Measurements from ENCODE around the gene ACBD7. TPM values are rescaled to one million over a fixed set of nuclear protein-coding genes. Genes with fewer than 3 reads are reported as not detected.

The ACBD7 gene
- total and polyA plus RNA-seq, 9 of the 15 experiments (the other 6 are each of a cell fraction or from before 2014, with no cell fraction given): 0.21 to 3.2 (median 0.84) TPM

- POLR2A ChIA-PET: interaction anchor here (2.0 kb wide), 1 partner anchor 15 kb away, joined by 4 read pairs; no protein-coding TSS in a partner anchor
These were observed 27.6 kb upstream of the ACBD7 start for GRCh38 chr10:15116225-15116624.

More at GRCh38 chr10:15116225-15116624, 27.6 kb upstream of the ACBD7 start:
- Histone ChIP-seq H4K20me1 (replicated peaks; ENCODE audit: control insufficient read depth, insufficient read depth, low read length) (no peaks in the 10 kb centered on the region), H3K9me3 (replicated peaks; ENCODE audit: control insufficient read depth, insufficient read depth, low read depth, low read length) (no peaks in the 10 kb centered on the region; the same call in 1 of the 2 replicates), H2AFZ (ENCODE audit: low read depth, low read length) (no peak overlapping the region), H3K4me1 (replicated peaks in 1 of 2; ENCODE audit: control insufficient read depth in 2 of 2, insufficient read depth in 2 of 2, low read length in 2 of 2) (no peaks in the 10 kb centered on the region), H3K27ac (ENCODE audit: extremely low read depth, low read depth, low read length) (no peak overlapping the region), H3K4me3 (no peak overlapping the region), H3K4me2 (ENCODE audit: insufficient read depth, low read length) (no peak overlapping the region), H3K27me3 (ENCODE audit: control insufficient read depth in 2 of 2, insufficient read depth in 2 of 2, low read length in 2 of 2) (no peaks in the 10 kb centered on the region), H3K9ac (ENCODE audit: insufficient read depth in 1 of 2, low read depth in 2 of 2, low read length in 2 of 2) (no peak overlapping the region), H3K79me2 (ENCODE audit: control insufficient read depth, insufficient read depth, low read length) (no peaks in the 10 kb centered on the region), H3K9me1 (ENCODE audit: control insufficient read depth, insufficient read depth, low read length) (no peaks in the 10 kb centered on the region), H3K36me3 (ENCODE audit: control insufficient read depth, insufficient read depth, low read length) (peaks cover 14% of the 10 kb centered on the region; the same call in 2 of the 3 replicates)
- DNase-seq (ENCODE audit: extremely low read depth in 1 of 4, low spot score in 3 of 4): no peak
- peak; percentile 48 for FAIRE-seq
- in situ Hi-C loops (cut with MboI) (no loop called here), intact Hi-C loops (cut with micrococcal nuclease) (no loop called here)
- ATAC-seq: no peak
- no TSS peak for BruUV-seq (replicated peaks)
- CTCF ChIA-PET (ENCODE audit: low intra/inter-chr PET ratio): no interaction called here
- TF ChIP-seq ZNF740 (CRISPR knock-in tag; IDR thresholded peaks at IDR 0.05) (no peak), ZNF740 (tag; IDR thresholded peaks at IDR 0.05) (no peak), CHD1 (IDR thresholded peaks at IDR 0.05; ENCODE audit: low read length) (no peak), NR2C1 (IDR thresholded peaks at IDR 0.05) (no peak), NR2C1 (tag; IDR thresholded peaks at IDR 0.05) (no peak), BDP1 (IDR thresholded peaks at IDR 0.05; ENCODE audit: insufficient read depth, insufficient read length) (no peak), UBTF (IDR thresholded peaks at IDR 0.05; ENCODE audit: borderline replicate concordance in 1 of 2, low read depth in 2 of 2, low read length in 2 of 2) (no peak), ZNF696 (CRISPR knock-in tag; conservative IDR thresholded peaks at IDR 0.05) (no peak), LCOR (CRISPR knock-in tag; IDR thresholded peaks at IDR 0.05) (no peak), HMBOX1 (IDR thresholded peaks at IDR 0.05) (no peak), TCF7L2 (IDR thresholded peaks at IDR 0.05; ENCODE audit: low read depth, low read length) (no peak), MTA2 (IDR thresholded peaks at IDR 0.05; ENCODE audit: low read depth) (no peak)
- WGBS (ENCODE audit: insufficient coverage, low coverage, missing lambda C conversion rate): 62% methylated on average over 5 of the region's 5 CpGs
